Stimulated activated naive CD8-positive, alpha-beta T cell treated with anti-CD3 and anti-CD28 coated beads, Interleukin-15, Interleukin-2, amounts not matched to agents 100 U/mL and 50 U/mL, for 24 hours (primary cell): ENCODE data around the gene LIX1L.
A peak's percentile ranks its signal among the peaks of the same experiment; 100 is the strongest.

Experiments
- ATAC-seq: fragments of 150-1000 bp; cut with Tn5 transposase; one replicate; pipeline ENCODE4 v1.10.0; 2021
- DNase-seq: peaks from one replicate; pipeline ENCODE4 v3.0.0; 2021

Gene LIX1L

DNA sequence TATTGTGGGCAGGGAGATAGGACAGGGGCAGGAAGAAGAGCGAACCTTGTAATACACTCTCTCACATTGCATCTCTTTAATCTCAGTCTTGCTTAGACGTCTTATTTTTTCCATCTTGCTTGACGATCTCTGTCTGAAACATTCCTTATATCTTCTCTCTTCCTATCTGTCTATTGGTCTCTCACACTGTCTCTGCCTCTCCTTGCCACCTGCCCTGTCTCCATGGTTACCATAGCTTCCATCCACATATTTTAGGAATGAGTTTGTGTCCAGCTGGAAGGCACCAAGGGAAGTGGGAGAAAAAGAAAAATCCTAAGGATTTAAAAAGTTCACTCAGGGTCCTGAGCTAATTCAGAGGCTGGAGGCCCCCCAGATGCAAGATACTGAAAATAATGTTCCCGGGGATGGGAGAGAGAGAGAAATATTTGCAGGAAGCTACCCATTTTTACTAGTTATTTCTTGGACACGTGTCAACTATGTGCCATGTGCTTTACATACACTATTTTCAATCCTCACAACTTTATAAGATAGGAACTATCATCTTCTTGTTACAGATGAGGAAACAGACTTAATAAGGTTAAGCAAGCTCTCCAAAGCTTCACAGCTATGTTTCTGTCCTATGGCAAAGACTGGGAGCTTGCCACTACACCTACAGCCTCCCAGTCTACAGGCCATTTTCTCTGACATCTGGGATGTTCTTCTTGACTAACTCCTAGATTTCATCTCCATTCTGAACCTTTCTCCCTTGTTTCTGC, 5.6 kb upstream of the LIX1L start:
- DNase-seq = no peak
- ATAC-seq = no peak

DNA sequence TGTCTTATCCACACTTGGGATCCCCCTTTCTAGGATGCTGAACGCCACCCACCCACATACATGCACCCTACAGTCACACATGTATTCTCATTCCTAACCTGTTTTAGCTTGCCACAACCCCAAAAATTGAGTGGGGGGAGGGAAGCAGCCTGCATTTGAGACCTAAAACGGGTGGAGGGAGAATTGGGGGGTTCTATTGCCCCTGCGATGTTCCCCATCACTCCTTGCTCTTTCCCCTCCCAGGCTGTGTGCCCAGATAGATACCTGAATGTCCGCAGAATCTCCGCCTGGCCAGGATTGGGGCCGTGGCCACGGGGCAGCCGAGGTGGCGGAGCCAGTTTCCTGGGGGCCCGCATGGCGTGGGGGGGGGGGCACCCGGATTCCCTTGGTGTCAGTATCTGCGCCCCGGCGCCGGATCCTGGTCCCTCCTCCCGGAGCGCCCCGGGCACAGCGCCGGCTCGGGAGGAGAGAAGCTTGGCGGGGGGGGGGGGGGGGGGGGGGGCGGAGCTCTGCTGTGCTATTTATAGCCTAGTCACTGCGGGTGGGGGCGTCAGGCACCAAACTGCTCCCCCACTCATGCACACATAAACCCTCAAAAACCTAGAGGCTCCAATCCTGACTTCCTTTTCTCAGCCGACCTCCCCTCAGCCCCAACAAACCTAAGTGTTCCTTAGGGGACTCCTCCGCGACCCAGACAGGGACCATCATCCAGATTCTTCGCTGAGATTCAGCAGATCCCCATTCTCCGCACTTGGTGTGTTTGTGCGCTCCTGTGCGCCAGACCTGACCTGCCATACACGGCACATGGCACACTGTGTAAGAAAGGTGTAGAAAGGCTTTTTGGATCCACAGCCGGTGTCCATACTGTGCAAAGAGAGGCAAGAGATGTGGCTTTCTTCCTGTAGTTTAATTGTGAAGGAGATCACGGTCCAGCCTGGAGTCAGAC, 4.6 kb upstream of the LIX1L start:
- DNase-seq = peak; percentile 54

DNA sequence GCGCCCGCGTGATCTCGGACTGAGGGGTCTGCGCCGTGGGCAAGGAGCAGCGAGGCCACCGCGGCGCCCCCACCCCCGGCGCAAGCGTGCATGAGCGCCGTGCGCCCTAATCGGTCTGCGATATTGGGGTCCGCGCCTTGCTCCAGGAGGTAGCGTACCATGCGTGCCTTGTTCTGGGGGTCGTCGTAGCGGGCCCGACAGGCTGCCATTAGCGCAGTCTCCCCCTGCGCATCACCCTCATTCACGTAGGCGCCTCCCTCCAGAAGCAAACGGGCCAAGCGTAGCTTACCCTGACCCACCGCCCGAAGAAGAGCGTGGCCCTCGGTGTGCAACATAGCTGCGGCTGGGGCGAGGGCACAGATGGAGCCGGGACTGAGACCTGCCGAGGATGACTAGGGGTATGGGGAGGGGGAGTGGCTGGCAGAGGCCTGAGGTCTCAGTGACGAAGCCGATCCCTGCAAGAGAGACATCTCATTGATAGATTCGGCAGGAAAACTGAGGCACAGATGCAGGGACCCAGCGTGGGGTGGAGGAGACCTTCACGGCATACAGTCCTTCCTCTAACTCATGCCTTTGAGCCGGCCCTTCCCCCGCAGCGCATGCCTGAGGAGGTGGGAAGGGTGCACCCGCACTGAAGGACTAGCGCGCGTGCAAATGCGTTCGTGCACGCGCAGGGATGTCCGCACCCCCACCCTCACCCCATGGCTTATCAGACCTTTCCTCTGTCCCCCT, 3.8 kb upstream of the LIX1L start:
- DNase-seq (peak; percentile 77), ATAC-seq (peak; percentile 1)

More for the DNA sequence above, 4.6 kb upstream of the LIX1L start:
- ATAC-seq = no peak

DNA sequence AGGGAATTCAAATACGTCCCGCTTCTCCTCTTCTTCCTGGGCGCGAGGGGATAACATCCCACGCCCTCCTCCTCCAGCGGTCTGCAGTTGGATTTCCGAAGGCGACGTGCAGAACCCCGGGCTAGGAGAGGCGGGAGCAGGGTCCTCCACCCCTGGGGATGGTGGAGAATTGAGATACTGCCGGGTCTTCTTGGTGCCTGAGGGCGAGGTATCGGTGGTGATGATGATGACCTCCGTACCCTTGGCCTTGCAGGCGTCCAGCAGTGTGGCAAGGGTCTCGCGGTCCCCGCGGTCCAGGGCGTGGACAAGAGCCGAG, 3.2 kb upstream of the LIX1L start:
- DNase-seq = no peak
- ATAC-seq = no peak

DNA sequence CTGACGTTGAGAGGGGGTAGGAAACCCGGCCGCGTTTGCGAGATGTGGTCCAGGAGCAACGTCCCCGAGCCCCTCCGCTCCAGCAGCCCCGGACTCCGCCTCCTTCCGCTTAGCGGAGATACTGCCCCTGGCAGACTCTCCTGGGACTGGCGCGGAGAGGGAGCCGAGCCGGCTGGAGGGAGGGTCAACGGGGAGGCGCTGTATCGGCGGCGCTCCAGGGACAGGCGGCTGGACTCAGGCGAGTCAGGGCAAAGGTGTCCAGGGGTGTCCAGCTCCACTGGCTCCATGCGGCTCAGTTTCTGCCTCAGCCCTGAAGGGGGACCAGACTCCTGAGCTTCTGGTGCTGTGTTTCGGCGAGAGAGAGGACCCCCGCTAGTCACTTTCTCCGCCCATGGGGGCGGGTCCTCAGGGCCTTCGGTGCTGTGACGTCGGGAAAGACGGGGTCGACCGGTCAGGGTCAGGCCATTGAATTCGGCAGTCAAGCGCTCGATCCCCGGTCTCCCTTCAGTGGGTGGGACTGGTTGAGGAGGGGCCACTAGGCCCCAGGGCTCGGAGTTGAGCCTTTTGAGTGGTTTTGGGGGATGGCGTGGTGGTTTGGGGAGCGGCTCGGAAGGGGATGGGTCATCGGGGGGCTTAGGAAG, 2.8 kb upstream of the LIX1L start:
- DNase-seq = peak; percentile 71
- ATAC-seq = no peak

DNA sequence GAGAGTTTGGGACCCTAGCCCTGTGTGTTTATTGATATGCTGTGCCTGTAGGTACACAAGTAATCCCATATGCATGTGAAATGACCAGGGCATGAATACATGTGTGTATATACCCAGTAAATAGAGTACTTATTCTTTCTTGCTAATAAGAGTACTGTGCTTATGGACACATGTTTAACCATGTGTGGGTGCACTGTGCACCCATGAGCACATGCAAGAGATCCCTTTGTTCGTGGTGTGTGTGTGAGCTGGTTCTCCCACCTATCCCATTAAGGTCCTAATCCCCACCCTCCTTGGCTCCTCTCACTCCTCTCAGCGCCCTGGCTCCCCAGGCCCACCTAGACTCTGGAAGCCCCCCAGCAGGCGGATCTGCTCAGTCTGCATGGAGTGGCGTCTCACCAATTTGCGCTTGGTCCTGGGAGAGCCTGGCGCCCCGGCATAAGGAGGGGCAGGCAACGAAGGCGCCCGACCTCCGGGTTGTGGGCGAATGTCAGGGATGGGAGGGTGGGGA, 2.2 kb upstream of the LIX1L start:
- DNase-seq (no peak), ATAC-seq (no peak)

DNA sequence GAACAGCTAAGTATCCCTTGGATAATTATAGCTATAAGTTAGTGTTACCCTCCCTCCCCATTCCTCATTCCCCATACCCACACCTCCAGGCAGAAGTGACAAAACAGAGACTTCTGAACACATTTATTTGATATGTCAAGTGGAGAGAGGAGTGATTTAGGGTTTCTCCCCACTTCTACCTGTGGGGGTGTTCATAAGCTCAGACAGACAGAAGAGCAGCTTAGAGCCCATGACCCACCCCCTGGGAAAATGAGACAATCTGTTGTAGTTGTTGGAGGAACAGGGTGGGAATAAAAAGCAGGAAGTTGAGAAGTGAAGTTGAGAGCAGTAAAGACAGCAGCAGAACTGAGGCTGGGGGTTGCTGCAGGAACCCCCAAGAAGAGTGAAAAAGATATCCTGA, 1.5 kb upstream of the LIX1L start:
- no peak for DNase-seq
- no peak for ATAC-seq

DNA sequence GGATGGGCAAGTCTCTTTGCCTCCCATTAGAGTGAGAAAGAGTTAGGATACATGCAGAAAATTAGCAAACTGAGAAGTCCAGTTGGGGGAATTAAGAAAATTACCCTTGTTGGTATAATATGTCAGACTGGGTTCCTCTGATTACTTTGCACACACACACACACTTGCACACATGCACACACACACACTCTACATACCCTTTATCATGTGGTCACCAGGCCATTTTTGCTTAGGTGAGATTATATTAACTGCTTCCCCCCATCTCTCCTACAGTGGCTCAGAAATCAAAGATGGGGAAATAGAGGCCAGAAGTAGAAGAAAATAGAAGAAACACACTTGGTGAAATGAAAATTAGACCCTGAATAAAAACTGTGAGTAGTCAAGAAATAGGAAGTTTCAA, 917 bp upstream of the LIX1L start:
- DNase-seq (no peak), ATAC-seq (no peak)

DNA sequence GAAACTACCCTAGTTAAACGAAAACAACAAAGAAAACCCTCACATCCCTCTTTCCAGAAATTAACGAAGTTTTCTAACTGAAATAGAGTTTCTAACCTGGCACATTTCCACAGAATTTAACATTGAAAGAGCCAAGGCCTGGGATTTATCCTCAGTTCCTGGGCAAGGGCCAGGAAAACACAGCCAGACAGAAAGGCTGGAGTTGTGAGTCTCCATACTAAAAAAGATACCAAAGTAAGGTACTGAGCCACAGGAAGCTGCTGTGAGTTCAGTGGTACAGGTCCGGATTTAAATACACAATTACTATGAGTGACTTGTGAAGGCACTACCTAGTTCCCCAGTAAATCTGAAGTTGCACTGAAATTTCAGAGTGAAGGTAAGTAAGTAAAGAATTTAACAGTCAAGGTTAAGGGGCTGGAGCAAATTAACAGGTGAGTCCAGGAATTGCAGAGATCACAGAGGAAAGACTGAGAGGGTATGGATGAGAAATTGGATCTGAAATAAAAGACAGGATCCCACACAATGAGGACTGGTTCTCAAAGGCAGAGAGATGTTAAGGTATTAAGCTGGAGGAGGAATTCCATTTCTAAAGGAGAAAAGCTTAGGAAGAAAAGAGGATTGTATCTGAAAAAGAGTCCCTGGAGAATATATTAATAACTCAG, 905 bp downstream of the LIX1L start:
- no peak for DNase-seq
- no peak for ATAC-seq

DNA sequence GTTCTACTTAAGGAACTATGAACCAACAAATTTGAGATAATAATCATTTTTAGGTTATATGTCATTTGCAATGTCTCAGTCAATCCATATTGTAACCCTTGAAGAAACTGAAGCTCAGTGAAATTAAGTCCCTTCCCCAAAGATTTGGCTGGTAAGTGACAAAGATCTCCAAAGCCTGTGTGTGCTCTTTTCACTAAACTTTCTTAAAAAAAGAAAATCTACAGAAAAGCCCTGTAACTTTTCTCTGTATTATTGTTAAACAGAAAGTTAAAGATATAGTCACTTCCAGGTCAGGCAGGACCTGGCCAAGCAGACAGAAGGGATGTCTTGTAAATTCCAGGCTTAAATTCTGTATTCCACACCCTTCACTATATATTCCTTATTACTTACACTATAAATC, 1.5 kb downstream of the LIX1L start:
- DNase-seq (no peak), ATAC-seq (no peak)

DNA sequence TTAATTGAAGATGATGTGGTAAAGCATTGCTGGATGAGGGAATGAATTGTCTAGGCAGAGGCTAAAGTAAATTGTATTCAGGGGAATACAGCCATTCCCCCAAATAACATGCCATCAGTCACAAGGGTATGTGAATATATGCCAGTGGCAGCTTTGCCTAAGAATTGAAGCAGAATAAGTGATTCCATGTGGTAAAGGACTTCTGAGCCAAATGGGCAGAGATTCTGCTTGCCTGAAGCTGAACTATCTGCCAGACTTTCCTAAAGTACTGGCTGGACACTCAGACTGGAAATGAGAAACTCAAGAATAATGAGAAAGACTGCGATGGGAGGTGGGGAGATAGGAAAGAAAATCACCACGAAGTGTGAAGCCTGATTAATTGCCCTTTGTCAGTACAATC, 2.4 kb downstream of the LIX1L start:
- ATAC-seq (no peak), DNase-seq (no peak)

DNA sequence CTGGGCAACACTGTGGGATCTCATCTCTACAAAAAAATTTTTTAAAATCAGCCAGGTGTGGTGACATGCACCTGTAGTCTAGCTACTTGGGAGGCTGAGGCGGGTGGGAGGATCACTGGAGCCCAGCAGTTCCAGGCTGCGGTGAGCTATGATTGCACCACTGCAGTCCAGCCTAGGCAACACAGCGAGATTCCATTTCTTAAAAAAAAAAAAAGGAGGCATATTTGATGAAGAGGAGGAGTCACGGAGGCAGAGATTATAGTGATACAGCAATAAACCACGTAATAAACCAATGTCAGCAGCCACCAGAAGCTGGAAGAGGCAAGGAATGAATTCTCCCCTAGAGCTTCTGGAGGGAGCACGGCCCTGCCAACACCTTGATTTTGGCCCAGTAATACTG, 4.0 kb downstream of the LIX1L start:
- DNase-seq (no peak), ATAC-seq (no peak)

DNA sequence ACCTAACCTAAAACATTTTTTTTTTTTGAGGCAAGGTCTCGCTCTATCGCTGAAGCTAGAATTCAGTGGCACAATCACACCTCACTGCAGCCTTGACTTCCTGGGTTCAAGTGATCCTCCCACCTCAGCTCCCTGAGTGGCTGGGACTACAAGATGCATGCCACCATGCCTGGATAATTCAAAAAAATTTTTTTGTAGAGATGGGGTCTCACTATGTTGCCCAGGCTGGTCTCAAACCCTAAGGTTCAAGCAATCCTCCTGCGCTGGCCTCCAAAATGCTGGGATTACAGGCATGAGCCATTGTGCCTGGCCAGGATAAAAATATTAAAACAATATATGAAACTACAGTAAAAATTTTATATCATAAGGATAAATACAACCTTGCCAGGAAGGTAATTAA, 4.9 kb downstream of the LIX1L start:
- ATAC-seq = no peak
- no peak for DNase-seq

DNA sequence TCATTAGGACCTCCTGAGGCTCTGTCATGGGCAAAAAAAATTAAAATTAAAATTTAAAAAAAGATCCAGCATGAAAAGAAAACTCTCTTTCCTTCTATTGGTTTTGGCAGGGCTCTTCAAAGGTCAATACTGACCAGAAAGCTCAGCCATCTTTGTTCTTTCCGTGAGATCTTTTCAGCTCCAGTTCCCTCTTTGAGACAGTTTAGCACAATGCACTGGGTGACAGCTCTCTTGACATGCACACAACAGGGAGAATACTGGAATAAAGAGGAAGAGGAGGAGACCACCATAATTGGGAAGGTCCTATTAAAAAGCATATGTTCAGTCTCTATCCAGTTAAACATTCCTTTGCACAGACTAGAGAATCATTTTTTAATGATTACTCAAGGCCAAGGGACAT, 6.3 kb downstream of the LIX1L start:
- DNase-seq (no peak), ATAC-seq (no peak)

DNA sequence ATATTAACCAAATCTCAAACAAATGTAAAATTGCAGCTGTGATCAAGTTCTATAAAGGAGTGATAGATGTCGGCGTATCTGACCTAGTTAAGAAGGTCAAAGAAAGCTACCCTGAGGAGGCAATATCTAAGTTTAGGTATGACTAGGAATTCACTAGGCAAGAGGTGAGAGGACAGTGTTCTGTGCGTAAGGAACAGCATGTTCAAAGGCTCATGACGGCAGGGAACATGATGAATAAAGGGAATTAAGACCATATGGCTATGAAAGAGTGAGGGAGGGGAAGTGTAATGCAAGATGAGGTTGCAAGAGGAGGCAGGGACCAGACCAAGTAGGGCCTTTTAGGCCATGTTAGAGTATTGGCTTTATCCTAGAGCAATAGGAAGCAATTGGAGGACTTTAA, 8.6 kb downstream of the LIX1L start:
- DNase-seq (no peak), ATAC-seq (no peak)

DNA sequence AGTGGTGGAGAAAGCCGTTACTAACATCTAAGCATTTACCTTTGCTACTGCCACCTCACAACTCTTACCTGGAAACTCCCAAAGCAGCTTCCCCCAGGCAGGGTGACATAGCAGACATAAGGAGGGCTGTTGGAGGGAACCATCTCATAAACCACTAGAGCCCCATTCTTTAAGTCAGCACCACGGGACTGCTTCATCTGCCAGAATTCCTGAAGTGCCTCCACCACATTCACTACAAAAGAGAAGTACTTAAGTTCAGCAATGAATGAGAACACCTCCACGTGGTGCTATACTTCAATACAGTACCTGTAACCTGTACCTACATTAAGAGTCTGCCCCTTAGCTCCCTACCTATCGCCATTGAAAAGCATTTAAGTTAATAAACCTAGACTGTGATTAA, 10.3 kb downstream of the LIX1L start:
- ATAC-seq (no peak), DNase-seq (no peak)

DNA sequence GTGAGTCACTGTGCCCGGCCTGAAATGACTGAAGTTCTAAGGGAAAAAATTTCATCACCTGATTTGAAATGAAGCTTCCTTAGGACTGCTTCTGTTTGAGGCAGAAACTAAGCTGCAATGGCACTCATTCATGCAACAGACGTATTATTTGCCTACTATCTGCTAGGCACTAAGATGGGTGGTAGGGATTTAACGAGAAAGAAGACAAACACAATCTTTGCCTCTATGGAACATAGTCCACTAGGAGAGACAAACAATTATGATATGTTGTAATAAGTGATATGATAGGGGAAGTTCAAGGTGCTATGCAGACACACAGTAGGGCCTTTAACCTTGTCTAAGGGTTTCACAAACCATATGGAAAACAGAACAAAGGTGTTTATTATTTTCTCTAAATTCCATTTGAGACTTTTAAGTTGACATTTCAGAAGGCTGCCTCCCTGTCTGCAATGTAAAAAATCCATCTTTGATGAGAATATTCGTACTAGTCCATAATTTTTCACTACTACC, 11.3 kb downstream of the LIX1L start:
- DNase-seq (no peak), ATAC-seq (no peak)

DNA sequence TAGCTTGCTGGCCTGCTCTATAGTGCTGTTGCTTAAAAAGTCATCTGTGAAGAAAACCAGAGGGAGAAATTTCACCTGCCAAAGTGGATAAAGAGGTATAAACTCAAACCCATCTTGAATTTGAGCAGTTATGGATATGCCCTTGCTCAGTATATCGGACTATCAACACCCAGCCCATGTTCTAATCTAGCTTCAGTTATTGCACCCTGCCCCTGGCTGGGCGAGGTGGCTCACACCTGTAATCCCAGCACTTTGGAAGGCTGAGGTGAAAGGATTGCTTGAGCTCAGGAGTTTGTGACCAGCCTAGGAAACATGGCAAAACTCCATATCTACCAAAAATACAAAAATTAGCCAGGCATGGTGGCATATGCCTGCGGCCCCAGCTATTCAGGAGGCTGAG, 13.3 kb downstream of the LIX1L start:
- DNase-seq = no peak
- no peak for ATAC-seq

DNA sequence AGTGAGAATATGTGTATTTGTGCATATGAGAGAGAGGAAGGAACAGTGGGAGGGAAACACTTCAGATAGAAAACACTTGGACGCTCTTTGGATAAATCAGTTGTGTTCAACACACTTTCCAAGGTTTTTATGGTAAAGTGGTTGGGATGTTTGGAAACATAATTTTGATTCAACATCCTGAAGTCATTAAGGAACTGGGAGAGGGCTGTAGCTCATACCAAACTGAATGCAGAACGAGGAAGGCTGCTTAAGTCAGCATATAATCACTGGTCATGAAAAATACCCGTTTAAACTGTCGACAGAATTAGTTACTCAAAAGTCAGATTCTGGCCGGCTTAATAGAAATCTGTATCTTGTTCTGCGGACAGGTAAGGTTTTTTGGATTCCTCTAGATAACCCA, 14.9 kb downstream of the LIX1L start:
- no peak for ATAC-seq
- no peak for DNase-seq

DNA sequence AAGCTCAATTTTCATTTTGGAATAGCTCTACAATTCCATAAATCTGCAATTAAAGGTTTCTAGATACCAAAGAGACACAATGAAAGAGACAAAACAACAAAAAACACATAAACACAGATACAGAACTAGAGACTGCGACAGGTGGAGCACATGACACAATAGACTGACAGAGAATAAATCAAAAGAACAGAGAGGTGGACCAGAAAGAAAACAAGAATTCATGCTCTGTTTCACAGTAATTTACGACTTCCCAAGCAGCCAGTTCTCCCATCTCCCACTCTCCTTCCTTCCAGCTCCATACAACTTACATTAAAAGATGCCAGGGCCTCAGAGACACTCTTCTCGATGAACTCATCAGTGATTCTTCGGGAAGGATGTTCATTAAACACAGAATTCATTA, 15.4 kb downstream of the LIX1L start:
- ATAC-seq = no peak
- no peak for DNase-seq

DNA sequence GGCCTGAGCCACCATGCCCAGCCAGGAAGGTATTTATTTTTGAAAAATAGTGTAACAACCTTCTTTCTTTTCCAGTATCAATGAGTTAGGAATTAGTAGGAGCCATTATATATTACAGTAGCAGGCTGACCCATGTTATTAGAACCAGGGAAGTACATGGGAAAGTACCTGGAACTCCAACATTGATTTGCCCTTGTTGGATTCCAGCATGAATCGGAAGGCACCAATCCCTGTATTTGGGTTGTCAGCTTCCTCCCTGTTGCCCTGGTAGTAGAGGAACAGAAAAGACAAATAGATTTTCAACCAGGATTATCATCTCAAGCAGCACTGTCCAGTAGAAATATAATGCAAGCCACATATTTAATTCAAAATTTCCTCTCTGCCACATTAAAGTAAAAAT, 20.4 kb downstream of the LIX1L start:
- no peak for DNase-seq
- no peak for ATAC-seq

DNA sequence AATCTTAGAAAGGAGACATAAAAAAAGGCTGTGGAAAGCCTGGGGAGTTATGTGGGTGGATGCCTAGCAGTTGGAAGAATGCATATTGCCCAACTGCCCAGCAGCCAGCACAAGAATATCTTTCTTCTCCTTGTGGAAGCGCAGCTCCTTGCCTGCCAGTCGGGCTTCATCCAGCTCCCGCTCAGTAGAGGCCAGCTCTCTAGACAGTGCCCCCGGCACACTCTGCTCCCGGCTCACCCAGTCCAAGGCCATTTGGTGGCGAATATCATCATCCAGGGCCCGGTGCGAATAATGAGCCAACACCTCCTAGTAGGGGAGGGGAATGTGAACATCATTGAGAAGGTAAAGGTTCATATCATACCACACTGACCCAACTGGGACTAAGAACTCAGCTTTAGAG, 21.6 kb downstream of the LIX1L start:
- no peak for DNase-seq
- ATAC-seq = no peak
